Skeletal muscle satellite cell (primary cell): ENCODE results near the gene BOD1L2.

Experiments used
- H3K27me3 ChIP-seq: 2 replicates; pipeline ENCODE4 v1.7.0; 2013; ENCODE audit warnings: low read length; ENCODE audit not compliant: control insufficient read depth, insufficient read depth
- H3K36me3 ChIP-seq: 2 replicates; pipeline ENCODE4 v1.7.0; 2013; ENCODE audit warnings: mild to moderate bottlenecking, control low read depth, low read length; ENCODE audit not compliant: insufficient read depth
- H3K4me1 ChIP-seq: 2 replicates; pipeline ENCODE4 v1.7.0; 2013; ENCODE audit warnings: low read length; ENCODE audit not compliant: control insufficient read depth, insufficient read depth
- H3K4me2 ChIP-seq: 2 replicates; pipeline ENCODE4 v1.7.0; 2013; ENCODE audit warnings: mild to moderate bottlenecking, low read length
- H3K4me3 ChIP-seq: 2 replicates; pipeline ENCODE4 v1.7.0; 2013; ENCODE audit warnings: low read length
- H3K9ac ChIP-seq: 2 replicates; pipeline ENCODE4 v1.7.0; 2013; ENCODE audit warnings: mild to moderate bottlenecking, low read depth, low read length, moderate library complexity
- H3K9me3 ChIP-seq: replicated peaks from 2 replicates; pipeline ENCODE4 v1.7.0; 2013; ENCODE audit warnings: mild to moderate bottlenecking, control low read depth, low read length

The BOD1L2 gene

DNA sequence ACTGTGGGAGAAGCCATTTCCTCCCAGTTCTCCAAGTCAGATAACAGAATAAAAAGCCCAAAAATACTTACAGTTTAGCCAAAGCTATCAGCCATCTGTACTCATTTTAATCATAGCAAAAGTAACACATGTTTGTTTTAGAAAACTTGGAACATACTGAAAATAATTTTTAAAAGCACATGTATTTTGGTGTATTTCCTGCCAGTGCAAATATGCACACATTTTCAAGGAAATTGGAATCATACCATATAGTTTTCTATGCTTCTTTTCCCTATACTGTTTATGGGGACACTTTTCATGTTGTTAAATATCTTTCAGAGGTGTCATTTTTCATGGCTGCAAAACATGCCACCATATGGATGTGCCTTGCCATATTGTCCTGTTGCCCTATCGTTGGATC is 51.2 kb downstream of the BOD1L2 start:
- H3K4me2 ChIP-seq = no peak overlapping the region
- no peaks in the 10 kb centered on the region for H3K36me3 ChIP-seq

More for the DNA sequence above, 51.2 kb downstream of the BOD1L2 start:
- no peaks in the 10 kb centered on the region for H3K9me3 ChIP-seq
- H3K9ac ChIP-seq = no peak overlapping the region
- H3K27me3 ChIP-seq = peaks cover 3% of the 10 kb centered on the region
- H3K4me3 ChIP-seq = no peak overlapping the region
- H3K4me1 ChIP-seq = no peaks in the 10 kb centered on the region
